Immature natural killer cell (primary cell): Measurements from ENCODE around the gene SYTL3. TPM values are rescaled to one million over a fixed set of nuclear protein-coding genes. Genes with fewer than 3 reads are reported as not detected.
A peak's percentile ranks its signal among the peaks of the same experiment; 100 is the strongest.
"Not testable (repeated sequence)": the region's sequence is repeated elsewhere in the genome, so short reads cannot be mapped to it uniquely, and the experiment has no call there.

Experiments
- DNase-seq, 3 donors: peaks; one replicate each; pipeline ENCODE4 v3.0.0; 2022; ENCODE audit warnings: mixed read lengths in 1 of 3
- H3K27ac Mint-ChIP-seq, 6 donors: one replicate each; pipeline ENCODE4 v1.8.0; 2020; ENCODE audit warnings: mixed read lengths in 6 of 6, mild to moderate bottlenecking in 5 of 6, inconsistent platforms in 4 of 6, moderate library complexity in 3 of 6
- H3K27me3 Mint-ChIP-seq, 3 donors: one replicate each; pipeline ENCODE4 v1.8.0; 2020 to 2021; ENCODE audit warnings: low read depth in 3 of 3, mild to moderate bottlenecking in 3 of 3, mixed read lengths in 3 of 3, moderate library complexity in 3 of 3, inconsistent platforms in 1 of 3
- H3K36me3 Mint-ChIP-seq, 3 donors: one replicate each; pipeline ENCODE4 v1.8.0; 2020; ENCODE audit warnings: mixed read lengths in 3 of 3, inconsistent platforms in 2 of 3, mild to moderate bottlenecking in 2 of 3
- H3K4me1 Mint-ChIP-seq, 2 donors: one replicate each; pipeline ENCODE4 v1.8.0; 2020; ENCODE audit warnings: inconsistent platforms in 2 of 2, mild to moderate bottlenecking in 2 of 2, mixed read lengths in 2 of 2, moderate library complexity in 1 of 2
- H3K4me3 Mint-ChIP-seq, 5 donors: one replicate each; pipeline ENCODE4 v1.8.0; 2020; ENCODE audit warnings: mild to moderate bottlenecking in 5 of 5, mixed read lengths in 5 of 5, inconsistent platforms in 3 of 5, moderate library complexity in 3 of 5
- H3K9me3 Mint-ChIP-seq, 6 donors: one replicate each; pipeline ENCODE4 v1.8.0; 2020; ENCODE audit warnings: mild to moderate bottlenecking in 6 of 6, mixed read lengths in 6 of 6, inconsistent platforms in 4 of 6, moderate library complexity in 3 of 6
- polyA plus RNA-seq, 3 donors: library from polyadenylated mRNA; unstranded; fragments of 300-500 nt; fragmentation: Illumina TruSeq; gene quantifications; one replicate each; pipeline ENCODE4 v1.2.3, GENCODE V29; 2021

SYTL3 gene
- polyA plus RNA-seq, 3 donors from 2014 or later, result 45.4 to 56.5 (median 52.0) TPM

- no peaks in the 10 kb centered on the region for H3K27me3 Mint-ChIP-seq
- H3K4me1 Mint-ChIP-seq, result peaks cover 4 to 34% of the 10 kb centered on the region in 2 donors
- H3K27ac Mint-ChIP-seq, result peak overlapping the region; percentile 44 to 82 (median 68)
- H3K36me3 Mint-ChIP-seq, result peaks cover 24 to 58% (median 27%) of the 10 kb centered on the region in 3 donors
- no peak overlapping the region for H3K4me3 Mint-ChIP-seq
- H3K9me3 Mint-ChIP-seq, result no peaks in the 10 kb centered on the region
- no peak for DNase-seq
These were observed 38.1 kb upstream of the SYTL3 start for GRCh38 chr6:158611541-158612370.

- DNase-seq, H3K4me3 Mint-ChIP-seq, H3K27me3 Mint-ChIP-seq, H3K9me3 Mint-ChIP-seq: not testable (repeated sequence)
- Mint-ChIP-seq H3K4me1 (peaks cover 26 to 61% of the 10 kb centered on the region in 2 donors), H3K27ac (peak overlapping the region; percentile 14 to 82 (median 41)), H3K36me3 (peaks cover 18 to 67% (median 25%) of the 10 kb centered on the region in 3 donors)
These were observed 35.2 kb upstream of the SYTL3 start for GRCh38 chr6:158614606-158615005.

- DNase-seq, H3K27me3 Mint-ChIP-seq, H3K4me3 Mint-ChIP-seq, H3K9me3 Mint-ChIP-seq: not testable (repeated sequence)
- H3K27ac Mint-ChIP-seq, result peak overlapping the region; percentile 29 to 91 (median 76)
- peaks cover 12 to 72% (median 19%) of the 10 kb centered on the region in 3 donors for H3K36me3 Mint-ChIP-seq
- H3K4me1 Mint-ChIP-seq, result peaks cover 27 to 47% of the 10 kb centered on the region in 2 donors
These were observed 31.6 kb upstream of the SYTL3 start for GRCh38 chr6:158618289-158618688.

GRCh38 chr6:158619922-158620801 is 29.7 kb upstream of the SYTL3 start:
- H3K9me3 Mint-ChIP-seq, result no peaks in the 10 kb centered on the region
- peaks cover 0 to 2% (median 2%) of the 10 kb centered on the region in 3 donors for H3K27me3 Mint-ChIP-seq
- no peak overlapping the region for H3K4me3 Mint-ChIP-seq
- no peak for DNase-seq
- H3K27ac Mint-ChIP-seq, result peak overlapping the region; percentile 78 to 88 (median 80)
- H3K36me3 Mint-ChIP-seq, result peaks cover 10 to 73% (median 13%) of the 10 kb centered on the region in 3 donors
- peaks cover 25 to 43% of the 10 kb centered on the region in 2 donors for H3K4me1 Mint-ChIP-seq

GRCh38 chr6:158620963-158621693 is 28.7 kb upstream of the SYTL3 start:
- no peaks in the 10 kb centered on the region for H3K9me3 Mint-ChIP-seq
- H3K4me3 Mint-ChIP-seq, result no peak overlapping the region
- peak overlapping the region; percentile 64 to 81 (median 78) for H3K27ac Mint-ChIP-seq
- H3K4me1 Mint-ChIP-seq, result peaks cover 29 to 43% of the 10 kb centered on the region in 2 donors
- H3K36me3 Mint-ChIP-seq, result peaks cover 11 to 71% (median 19%) of the 10 kb centered on the region in 3 donors
- DNase-seq, result no peak
- peaks cover 0 to 2% (median 2%) of the 10 kb centered on the region in 3 donors for H3K27me3 Mint-ChIP-seq

DNA sequence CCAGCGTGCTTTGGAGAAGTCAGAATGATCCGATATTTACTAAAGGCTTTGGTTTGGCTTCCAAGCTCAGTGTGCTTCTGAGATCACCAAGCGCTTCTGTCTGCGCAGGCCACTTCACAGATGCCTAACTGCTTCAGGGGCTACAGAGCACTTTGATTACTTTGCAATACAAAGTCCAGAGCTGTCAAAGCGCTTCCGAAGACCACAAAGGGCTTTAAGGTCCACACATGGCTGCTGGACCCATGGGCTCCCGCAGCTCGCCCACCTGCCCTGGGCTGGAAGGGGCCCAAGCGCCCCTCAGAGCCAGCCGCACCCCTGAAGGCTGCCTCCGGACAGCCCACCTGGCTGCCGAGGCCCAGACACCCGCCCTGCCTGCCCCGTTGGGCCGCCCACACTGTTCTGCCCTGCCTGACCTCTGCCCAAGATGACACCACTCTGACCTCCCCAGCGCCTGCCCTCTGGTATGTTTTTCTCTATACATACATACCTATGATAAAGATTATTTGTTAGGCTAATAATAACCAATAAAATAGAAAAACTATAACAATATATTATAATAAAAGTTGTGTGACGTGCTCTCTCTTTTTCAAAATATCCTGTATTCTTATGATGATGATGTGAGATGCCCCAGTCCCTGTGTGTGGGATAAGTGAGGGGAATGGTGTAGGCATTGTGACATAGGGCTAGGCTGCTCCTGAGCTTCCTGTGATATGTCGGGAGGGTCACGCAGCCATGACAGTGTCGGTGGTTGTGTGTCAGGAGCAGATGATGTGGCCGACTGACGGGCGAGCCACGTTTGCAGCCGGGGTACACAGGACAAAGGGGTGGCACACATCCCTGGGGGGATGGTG is 27.9 kb upstream of the SYTL3 start:
- H3K27me3 Mint-ChIP-seq, result peaks cover 0 to 4% (median 2%) of the 10 kb centered on the region in 3 donors
- no peak overlapping the region for H3K4me3 Mint-ChIP-seq
- peaks cover 36 to 43% of the 10 kb centered on the region in 2 donors for H3K4me1 Mint-ChIP-seq
- H3K36me3 Mint-ChIP-seq, result peaks cover 19 to 71% (median 26%) of the 10 kb centered on the region in 3 donors
- peak overlapping the region in 5 of 6 donors; percentile 45 to 70 (median 62) for H3K27ac Mint-ChIP-seq
- no peak for DNase-seq
- no peaks in the 10 kb centered on the region for H3K9me3 Mint-ChIP-seq

DNA sequence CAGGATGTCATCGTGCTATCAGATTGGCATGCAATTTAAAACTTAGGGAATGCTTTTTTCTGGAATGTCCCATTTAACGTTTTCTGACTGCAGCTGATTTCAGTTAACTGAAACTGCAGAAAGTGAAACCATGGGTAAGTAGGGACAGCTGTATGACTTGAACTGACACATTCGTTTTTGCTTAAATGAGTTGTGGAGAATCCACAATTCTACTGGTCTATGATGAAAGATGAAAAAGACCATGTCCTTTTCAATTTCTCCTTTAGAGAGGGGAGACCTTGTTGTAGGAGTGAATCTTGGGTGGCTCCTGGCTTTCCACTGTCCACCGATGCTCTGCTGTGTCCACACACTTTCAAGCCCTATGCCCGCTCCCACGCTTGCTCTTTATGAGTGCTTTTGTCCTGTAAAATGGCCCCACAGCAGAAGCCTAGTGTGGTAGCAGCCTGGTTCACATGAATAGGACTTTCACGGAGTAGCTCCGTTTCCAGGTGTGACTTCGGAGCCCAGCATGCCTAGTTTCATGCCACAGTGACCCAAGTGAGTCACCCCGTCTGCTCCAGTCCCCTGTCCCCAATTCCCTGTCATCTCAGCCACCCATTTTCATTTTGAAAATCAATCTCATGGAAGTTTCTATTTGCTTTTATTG is 27.2 kb upstream of the SYTL3 start:
- Mint-ChIP-seq H3K4me3 (no peak overlapping the region), H3K27ac (peak overlapping the region; percentile 45 to 71 (median 58)), H3K36me3 (peaks cover 24 to 71% (median 30%) of the 10 kb centered on the region in 3 donors), H3K9me3 (peaks cover 0 to 3% (median 0%) of the 10 kb centered on the region in 6 donors), H3K4me1 (peaks cover 35 to 43% of the 10 kb centered on the region in 2 donors), H3K27me3 (peaks cover 0 to 4% (median 2%) of the 10 kb centered on the region in 3 donors)
- no peak for DNase-seq

GRCh38 chr6:158624684-158625682 is 24.9 kb upstream of the SYTL3 start:
- peaks cover 31 to 41% of the 10 kb centered on the region in 2 donors for H3K4me1 Mint-ChIP-seq
- DNase-seq, result no peak
- H3K9me3 Mint-ChIP-seq, result peaks cover 0 to 3% (median 0%) of the 10 kb centered on the region in 6 donors
- H3K36me3 Mint-ChIP-seq, result peaks cover 26 to 73% (median 34%) of the 10 kb centered on the region in 3 donors
- H3K27me3 Mint-ChIP-seq, result peaks cover 0 to 4% (median 2%) of the 10 kb centered on the region in 3 donors
- H3K4me3 Mint-ChIP-seq, result no peak overlapping the region
- peak overlapping the region; percentile 81 to 97 (median 88) for H3K27ac Mint-ChIP-seq

DNA sequence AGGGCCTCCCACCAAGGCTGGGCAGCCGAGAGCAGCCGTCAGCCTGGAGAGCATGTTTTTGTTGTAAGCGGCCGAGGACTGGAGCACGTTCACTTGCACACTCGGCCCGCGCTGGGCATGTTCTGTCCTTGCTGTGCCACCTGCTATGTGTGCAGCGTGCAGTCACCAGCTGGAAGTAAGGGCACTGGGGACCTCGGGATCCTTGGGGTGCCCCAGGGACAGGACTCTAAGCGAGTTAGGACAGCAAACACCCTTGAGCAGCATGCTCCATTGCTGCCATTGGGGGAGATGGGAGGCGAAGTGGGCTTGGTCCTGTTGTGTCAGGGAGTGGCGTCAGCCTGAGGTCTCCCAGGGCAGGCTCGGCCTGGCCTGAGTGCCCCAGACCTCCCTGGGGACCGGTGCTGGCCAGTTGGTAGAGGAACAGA is 24.0 kb upstream of the SYTL3 start:
- peak overlapping the region; percentile 81 to 97 (median 92) for H3K27ac Mint-ChIP-seq
- peaks cover 31 to 39% of the 10 kb centered on the region in 2 donors for H3K4me1 Mint-ChIP-seq
- no peak for DNase-seq
- no peak overlapping the region for H3K4me3 Mint-ChIP-seq
- peaks cover 0 to 3% (median 0%) of the 10 kb centered on the region in 6 donors for H3K9me3 Mint-ChIP-seq
- peaks cover 0 to 4% (median 2%) of the 10 kb centered on the region in 3 donors for H3K27me3 Mint-ChIP-seq
- H3K36me3 Mint-ChIP-seq, result peaks cover 24 to 67% (median 34%) of the 10 kb centered on the region in 3 donors

DNA sequence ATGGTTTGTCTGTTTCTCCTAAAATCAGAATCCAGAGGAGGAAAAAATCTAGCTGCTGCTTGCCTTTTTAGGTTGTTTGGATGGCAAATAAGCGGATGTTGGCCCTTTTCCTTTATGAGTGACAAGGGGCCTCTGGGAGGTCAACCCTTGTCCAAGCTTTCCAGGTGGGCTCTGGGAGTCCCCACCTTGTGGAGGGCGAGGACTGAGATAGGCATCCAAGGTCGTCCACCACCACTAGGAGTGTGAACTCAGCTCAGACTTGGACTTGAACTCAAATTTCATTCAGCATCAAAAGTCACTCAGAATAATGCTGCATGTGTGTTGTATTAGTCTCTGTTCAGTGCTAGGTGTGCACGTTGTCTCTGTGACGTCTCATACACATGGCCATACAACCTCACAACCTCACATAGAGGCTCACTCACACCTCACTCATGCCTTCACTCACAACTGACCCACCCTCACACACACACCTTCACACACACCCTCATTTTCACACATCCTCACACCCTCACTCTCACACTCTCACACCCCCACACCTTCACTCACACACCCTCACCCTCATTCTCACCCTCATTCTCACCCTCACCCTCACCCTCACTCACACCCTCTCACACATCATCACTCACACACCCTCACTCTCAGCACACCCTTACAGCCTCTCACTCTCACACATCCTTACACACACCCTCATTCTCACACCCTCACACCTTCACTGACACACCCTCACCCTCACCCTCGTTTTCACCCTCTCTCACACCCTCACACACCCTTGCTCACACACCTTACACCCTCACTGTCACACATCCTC is 23.3 kb upstream of the SYTL3 start:
- Mint-ChIP-seq H3K27me3 (peaks cover 0 to 7% (median 2%) of the 10 kb centered on the region in 3 donors), H3K36me3 (peaks cover 26 to 69% (median 34%) of the 10 kb centered on the region in 3 donors), H3K9me3 (peaks cover 0 to 3% (median 0%) of the 10 kb centered on the region in 6 donors), H3K4me1 (peaks cover 34 to 45% of the 10 kb centered on the region in 2 donors), H3K27ac (peak overlapping the region; percentile 81 to 97 (median 92)), H3K4me3 (no peak overlapping the region)
- DNase-seq, result no peak
